Spleen (tissue), 11 donors: Measurements from ENCODE around the gene SLC16A2. TPM values are rescaled to one million over a fixed set of nuclear protein-coding genes. Genes with fewer than 3 reads are reported as not detected.

Source experiments
- DNase-seq: peaks from one replicate; pipeline ENCODE4 v3.0.0-alpha.2; 2020
- H3K27ac ChIP-seq, 8 donors: fragments of 200-600 bp; sonication (generic) in 7 of 8; 1 replicate in 4 of 8; 2 replicates in 4 of 8; pipeline versions ENCODE4 v1.5.0 to v1.8.0; 2016 to 2021; ENCODE audit warnings: inconsistent platforms in 4 of 8, mild to moderate bottlenecking in 4 of 8, moderate library complexity in 1 of 8
- H3K27me3 ChIP-seq, 7 donors: fragments of 200-600 bp; sonication (generic) in 6 of 7; replicated peaks in 1 of 7; 1 replicate in 4 of 7; 2 replicates in 3 of 7; pipeline versions ENCODE4 v1.5.0 to v1.8.0; 2016 to 2021; ENCODE audit warnings: inconsistent platforms in 3 of 7, mild to moderate bottlenecking in 1 of 7
- H3K36me3 ChIP-seq, 6 donors: fragments of 200-600 bp; sonication (generic) in 5 of 6; 1 replicate in 4 of 6; 2 replicates in 2 of 6; pipeline versions ENCODE4 v1.5.0 to v1.8.0; 2016 to 2021; ENCODE audit warnings: inconsistent platforms in 2 of 6
- H3K4me1 ChIP-seq, 6 donors: fragments of 200-600 bp; sonication (generic) in 5 of 6; 1 replicate in 3 of 6; 2 replicates in 3 of 6; pipeline versions ENCODE4 v1.5.0 to v1.8.0; 2016 to 2021; ENCODE audit warnings: inconsistent platforms in 3 of 6
- H3K4me3 ChIP-seq, 8 donors: fragments of 200-600 bp; sonication (generic) in 7 of 8; 1 replicate in 4 of 8; 2 replicates in 4 of 8; pipeline versions ENCODE4 v1.5.0 to v1.8.0; 2016 to 2021; ENCODE audit warnings: inconsistent platforms in 4 of 8, mild to moderate bottlenecking in 4 of 8, moderate library complexity in 2 of 8
- H3K9me3 ChIP-seq, 8 donors: fragments of 200-600 bp; sonication (generic) in 7 of 8; 1 replicate in 4 of 8; 2 replicates in 4 of 8; pipeline versions ENCODE4 v1.5.0 to v1.8.0; 2016 to 2021; ENCODE audit warnings: inconsistent platforms in 4 of 8
- CTCF ChIP-seq, 11 experiments: fragments of 200-600 bp in 7 of 11; fragments of 450-650 bp in 4 of 11; sonication (generic) in 4 of 11; IDR thresholded peaks in 8 of 11; conservative IDR thresholded peaks in 3 of 11; 1 replicate in 7 of 11; 2 replicates in 4 of 11; pipeline versions ENCODE4 v1.4.0 to v1.8.0; 2016 to 2021; ENCODE audit warnings: antibody characterized with exemption in 11 of 11, inconsistent platforms in 4 of 11, mild to moderate bottlenecking in 1 of 11
- POLR2A ChIP-seq, 3 donors: fragments of 450-650 bp; IDR thresholded peaks; one replicate each; pipeline ENCODE4 v1.5.1; 2017; ENCODE audit warnings: antibody characterized with exemption in 3 of 3, mild to moderate bottlenecking in 1 of 3
- POLR2AphosphoS5 ChIP-seq, 3 donors: sonication (generic); formaldehyde crosslinking; IDR thresholded peaks; one replicate each; pipeline ENCODE4 v1.5.1; 2017; ENCODE audit warnings: antibody characterized with exemption in 3 of 3
- WGBS, 5 donors: extraction: QIAGEN DNeasy Blood & Tissue Kit in 3 of 5; methylation state at CpG; one replicate each; pipeline versions ENCODE4 v1.1.5 to v1.1.7; 2013 to 2018; 5-methylcytosine and 5-hydroxymethylcytosine counted together
- intact Hi-C: fragments of 100-400 bp; cut with DNase I; formaldehyde crosslinking; loops from one replicate; pipeline ENCODE4 v1.15.0; 2023; ENCODE audit warnings: low total_unique reads
- polyA plus RNA-seq, 3 donors: library from polyadenylated mRNA; stranded (reverse); fragments of 200-250 nt; gene quantifications; one replicate each; pipeline ENCODE4 v1.2.1, GENCODE V29; 2013
- total RNA-seq, 7 donors: library from RNA; depleted of rRNA in 3 of 7; stranded (reverse); fragments of >200 nt in 3 of 7; fragmentation: NEBNext Ultra II Directional in 4 of 7; extraction: Animal tissue kit (Norgen Biotek cat#: 25700) in 4 of 7; gene quantifications; one replicate each; pipeline versions ENCODE4 v1.1.0 to v1.2.1, GENCODE V29; 2016 to 2021
- donor health status: healthy with polysubstance abuse.
- donor health status: DM: no; HTN: no; CAD: no; lungs with moderate emphysema.
- donor health status: DM: no; HTN: no; CAD: no.
- donor health status: Bipolar disorder and iron deficiency.
- donor health status: healthy.
- donor health status: DM: no; HTN: no; CAD: no.
- donor health status: DM: yes; HTN: yes; CAD: no.

Gene SLC16A2
- total and polyA plus RNA-seq, 10 donors = 0.41 to 4.4 (median 3.1) TPM

GRCh38 chrX:74519870-74520269, 98.6 kb downstream of the SLC16A2 start:
- intact Hi-C loops = no loop called here
- H3K27me3 ChIP-seq = no peaks in the 10 kb centered on the region
- no peak overlapping the region for H3K27ac ChIP-seq
- DNase-seq = no peak
- H3K9me3 ChIP-seq = peaks cover 0 to 9% (median 0%) of the 10 kb centered on the region in 8 donors
- TF ChIP-seq CTCF (IDR thresholded peaks at IDR 0.05 in 8 of 11, conservative IDR thresholded peaks at IDR 0.05 in 3 of 11) (no peak), POLR2A (IDR thresholded peaks at IDR 0.05) (no peak), POLR2AphosphoS5 (IDR thresholded peaks at IDR 0.05) (no peak)
- H3K36me3 ChIP-seq = no peaks in the 10 kb centered on the region
- WGBS, 5 donors = 74 to 93% (median 82%) methylated on average over 2 of the region's 2 CpGs
- no peaks in the 10 kb centered on the region for H3K4me1 ChIP-seq
- no peak overlapping the region for H3K4me3 ChIP-seq

GRCh38 chrX:74520291-74520690, 99.0 kb downstream of the SLC16A2 start:
- intact Hi-C loops = no loop called here
- 58 to 78% (median 76%) methylated on average over 3 of the region's 3 CpGs for WGBS, 5 donors
- Histone ChIP-seq H3K36me3 (no peaks in the 10 kb centered on the region), H3K9me3 (peaks cover 0 to 9% (median 0%) of the 10 kb centered on the region in 8 donors), H3K4me3 (no peak overlapping the region), H3K4me1 (no peaks in the 10 kb centered on the region), H3K27ac (no peak overlapping the region), H3K27me3 (no peaks in the 10 kb centered on the region)
- TF ChIP-seq POLR2A (IDR thresholded peaks at IDR 0.05) = no peak
- no peak for TF ChIP-seq POLR2AphosphoS5 (IDR thresholded peaks at IDR 0.05)
- no peak for TF ChIP-seq CTCF (IDR thresholded peaks at IDR 0.05 in 8 of 11, conservative IDR thresholded peaks at IDR 0.05 in 3 of 11)
- no peak for DNase-seq

GRCh38 chrX:74520896-74521295, 99.6 kb downstream of the SLC16A2 start:
- H3K4me3 ChIP-seq = no peak overlapping the region
- H3K36me3 ChIP-seq = no peaks in the 10 kb centered on the region
- H3K9me3 ChIP-seq = peaks cover 0 to 9% (median 0%) of the 10 kb centered on the region in 8 donors
- H3K27ac ChIP-seq = no peak overlapping the region
- no peaks in the 10 kb centered on the region for H3K4me1 ChIP-seq
- no peak for DNase-seq
- no peak for TF ChIP-seq CTCF (IDR thresholded peaks at IDR 0.05 in 8 of 11, conservative IDR thresholded peaks at IDR 0.05 in 3 of 11)
- no peak for TF ChIP-seq POLR2A (IDR thresholded peaks at IDR 0.05)
- TF ChIP-seq POLR2AphosphoS5 (IDR thresholded peaks at IDR 0.05) = no peak
- intact Hi-C loops = no loop called here
- WGBS, 5 donors = 94 to 97% (median 96%) methylated on average over 8 of the region's 8 CpGs
- H3K27me3 ChIP-seq = no peaks in the 10 kb centered on the region

- H3K27me3 ChIP-seq = no peaks in the 10 kb centered on the region
- 69 to 89% (median 83%) methylated on average over 9 of the region's 9 CpGs for WGBS, 5 donors
- intact Hi-C loops = no loop called here
- H3K4me3 ChIP-seq = no peak overlapping the region
- no peaks in the 10 kb centered on the region for H3K4me1 ChIP-seq
- no peak overlapping the region for H3K27ac ChIP-seq
- H3K36me3 ChIP-seq = no peaks in the 10 kb centered on the region
- H3K9me3 ChIP-seq = no peaks in the 10 kb centered on the region
- TF ChIP-seq CTCF (IDR thresholded peaks at IDR 0.05 in 8 of 11, conservative IDR thresholded peaks at IDR 0.05 in 3 of 11) = no peak
- TF ChIP-seq POLR2A (IDR thresholded peaks at IDR 0.05) = no peak
- TF ChIP-seq POLR2AphosphoS5 (IDR thresholded peaks at IDR 0.05) = no peak
- DNase-seq = no peak
These were observed 100.9 kb downstream of the SLC16A2 start for GRCh38 chrX:74521961-74522751.
